ENCODE measurements around the gene JAKMIP1.
"Not testable (repeated sequence)": the region's sequence is repeated elsewhere in the genome, so short reads cannot be mapped to it uniquely, and the experiment has no call there.

Gene JAKMIP1

GRCh38 chr4:6228158-6229067 lies 28.1 kb upstream of the JAKMIP1 start:
- DNase-seq: no peak

DNA sequence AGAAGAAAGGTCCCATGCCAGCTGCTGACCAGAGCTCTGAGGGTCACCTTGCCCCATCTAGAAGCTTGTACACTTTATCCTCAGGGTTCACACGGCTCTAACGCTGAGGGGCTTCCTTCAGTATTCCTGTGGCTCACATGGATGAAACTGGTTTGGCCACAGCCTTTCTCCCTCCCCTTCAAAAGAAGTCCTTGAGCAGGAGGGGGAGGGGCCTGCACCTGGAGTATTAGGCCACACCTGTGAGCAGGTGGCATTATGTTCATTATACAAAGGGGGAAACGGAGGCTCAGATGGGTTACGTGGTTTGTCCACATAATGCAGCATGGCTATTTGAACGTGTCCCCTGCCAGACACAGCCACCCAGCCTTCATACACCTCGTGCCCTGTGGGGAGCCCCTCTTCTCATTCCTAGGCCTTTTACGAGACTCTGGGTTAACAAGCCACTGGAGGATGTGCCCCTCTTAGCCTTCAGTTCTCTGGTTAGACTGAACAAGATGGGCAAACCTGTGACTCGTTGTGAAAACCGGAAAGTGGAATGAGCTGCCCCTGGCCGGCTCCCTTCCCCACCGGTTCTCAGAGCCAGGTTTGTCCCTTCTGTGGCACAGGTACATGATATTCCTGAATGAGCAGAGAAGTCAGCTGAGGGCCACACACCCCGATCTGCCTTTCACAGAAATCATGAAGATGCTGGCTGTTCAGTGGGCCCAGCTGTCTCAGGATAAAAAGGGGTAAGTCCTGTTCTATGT lies 27.2 kb upstream of the JAKMIP1 start:
- DNase-seq: no peak

GRCh38 chr4:6226506-6226905 lies 26.2 kb upstream of the JAKMIP1 start:
- no peak for DNase-seq

- DNase-seq: no peak
These were observed 25.1 kb upstream of the JAKMIP1 start for GRCh38 chr4:6225469-6225868.

GRCh38 chr4:6224735-6225134 lies 24.4 kb upstream of the JAKMIP1 start:
- no peak for DNase-seq

- DNase-seq: peak; percentile 18
These were observed 22.5 kb upstream of the JAKMIP1 start for GRCh38 chr4:6222761-6223292.

- DNase-seq: peak; percentile 53
These were observed 21.8 kb upstream of the JAKMIP1 start for GRCh38 chr4:6221851-6222760.

DNA sequence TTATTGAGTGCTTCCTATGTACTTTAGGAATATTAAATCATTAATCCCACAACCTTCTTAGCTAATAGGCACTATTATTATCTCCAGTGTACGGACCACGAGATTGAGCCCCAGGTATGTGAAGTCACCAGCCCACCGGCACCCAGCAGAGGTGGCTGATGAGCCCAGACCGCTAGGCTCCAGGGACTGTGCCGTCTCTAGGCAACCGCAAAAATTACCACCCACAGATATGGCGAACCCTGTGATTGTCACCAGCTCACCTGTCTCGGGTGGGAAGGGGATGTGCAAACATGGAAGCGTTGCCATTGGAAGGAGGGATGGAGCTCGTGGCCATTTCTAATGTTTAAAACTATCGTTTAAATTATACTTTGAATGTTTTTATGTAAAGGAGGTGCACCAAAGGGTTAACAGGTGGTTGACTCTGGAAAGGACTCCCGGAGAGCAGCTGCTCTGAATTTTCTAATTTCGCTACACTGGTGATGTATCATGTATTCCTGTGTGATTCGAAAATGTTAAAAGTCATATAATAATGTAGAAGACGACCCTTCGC lies 21.0 kb upstream of the JAKMIP1 start:
- DNase-seq: peak; percentile 56

- no peak for DNase-seq
These were observed 17.5 kb upstream of the JAKMIP1 start for GRCh38 chr4:6217716-6218381.

- DNase-seq: no peak
These were observed 16.2 kb upstream of the JAKMIP1 start for GRCh38 chr4:6216588-6216987.

GRCh38 chr4:6209921-6210320 lies 9.6 kb upstream of the JAKMIP1 start:
- no peak for DNase-seq

DNA sequence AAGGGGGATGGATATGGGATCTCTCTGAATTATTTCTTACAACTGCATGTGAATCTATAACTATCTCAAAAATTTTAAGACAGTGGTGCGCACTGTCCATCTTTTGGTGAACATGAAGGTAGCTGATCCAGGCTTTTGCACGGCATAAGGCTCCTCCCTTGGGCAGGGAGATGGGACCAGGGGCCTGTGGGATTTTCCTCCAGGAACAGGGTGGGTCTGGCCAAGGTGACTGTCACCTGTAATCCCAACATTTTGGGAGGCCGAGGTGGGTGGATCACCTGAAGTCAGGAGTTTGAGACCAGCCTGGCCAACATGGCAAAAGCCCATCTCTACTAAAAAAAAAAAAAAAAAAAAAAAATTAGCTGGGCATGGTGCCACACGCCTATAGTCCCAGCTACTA lies 8.9 kb upstream of the JAKMIP1 start:
- DNase-seq: not testable (repeated sequence)

- no peak for DNase-seq
These were observed 8.1 kb upstream of the JAKMIP1 start for GRCh38 chr4:6208416-6208815.

- DNase-seq: no peak
These were observed 7.3 kb upstream of the JAKMIP1 start for GRCh38 chr4:6207602-6208001.

DNA sequence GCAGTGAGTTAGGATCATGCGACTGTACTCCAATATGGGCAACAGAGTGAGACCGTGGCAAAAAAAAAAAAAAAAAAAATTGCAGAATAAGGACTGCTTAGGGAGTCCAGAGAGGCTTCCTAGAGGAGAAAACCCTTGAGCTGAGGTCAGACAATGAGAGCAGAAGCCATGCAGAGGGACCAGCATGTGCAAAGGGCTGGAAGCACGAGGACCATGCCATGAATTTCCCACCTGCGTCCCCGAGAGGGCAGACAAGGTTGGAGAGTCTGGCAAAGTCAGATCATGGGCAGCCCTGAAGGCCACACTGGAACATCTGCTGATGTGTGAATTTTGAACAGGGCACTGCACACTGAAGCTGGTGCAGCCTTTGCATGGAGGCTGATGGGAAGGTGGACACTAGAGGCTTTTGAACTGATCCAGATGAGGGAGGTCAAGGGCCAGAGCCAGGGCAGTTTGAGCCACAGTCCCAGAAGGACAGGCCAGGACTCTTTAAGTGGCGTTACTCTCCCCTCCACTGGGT lies 6.5 kb upstream of the JAKMIP1 start:
- DNase-seq: no peak

GRCh38 chr4:6205973-6206372 lies 5.6 kb upstream of the JAKMIP1 start:
- no peak for DNase-seq

DNA sequence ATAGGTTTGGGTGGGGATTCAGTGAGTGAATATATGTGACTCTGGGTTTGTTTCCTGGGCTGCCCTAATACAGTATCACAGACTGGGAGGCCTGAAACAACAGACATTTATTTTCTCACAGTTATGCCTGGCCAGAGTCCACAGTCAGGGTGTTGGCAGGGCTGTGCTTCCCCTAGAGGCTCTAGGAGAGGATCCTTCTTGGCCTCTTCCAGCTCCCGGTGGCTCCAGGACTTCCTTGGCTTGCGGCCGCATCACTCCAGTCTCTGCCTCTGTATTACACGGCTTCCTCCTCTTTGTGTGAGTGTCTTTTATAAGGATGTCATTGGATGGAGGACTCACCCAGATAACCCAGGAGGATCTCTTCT lies 5.2 kb upstream of the JAKMIP1 start:
- DNase-seq: no peak

DNA sequence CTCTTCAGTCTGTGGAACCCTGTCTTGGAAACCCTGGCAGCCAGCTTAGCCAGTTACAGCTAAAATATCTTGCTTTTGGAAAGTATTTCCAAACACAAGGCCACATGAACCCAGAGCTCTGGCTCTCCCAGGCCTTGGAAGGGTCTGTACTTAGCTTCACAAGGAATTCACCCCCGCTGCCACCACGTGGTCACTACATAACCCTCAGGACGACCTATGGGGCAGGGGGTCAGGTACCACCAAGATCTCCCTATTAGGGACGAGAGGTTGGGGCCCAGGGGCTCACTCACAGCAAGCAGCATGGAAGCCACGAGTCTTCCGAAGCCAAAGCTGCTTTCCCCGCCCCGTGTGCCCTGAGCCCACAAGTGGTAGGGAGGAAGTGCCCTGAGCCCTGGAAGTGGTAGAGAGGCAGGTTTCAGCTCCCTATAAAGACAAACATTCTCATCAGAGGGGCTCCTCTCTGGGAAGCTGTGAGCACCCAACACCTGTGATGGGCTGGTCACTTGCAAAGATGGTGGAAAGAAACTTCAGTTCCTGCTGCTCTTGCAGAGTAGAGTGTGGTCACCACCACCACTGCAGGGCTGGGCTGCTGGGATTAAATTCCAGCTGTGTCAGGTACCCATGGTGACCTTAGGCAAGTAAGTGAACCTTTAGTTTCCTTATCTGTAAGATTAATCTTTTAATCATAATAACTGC lies 4.7 kb upstream of the JAKMIP1 start:
- DNase-seq: no peak

- no peak for DNase-seq
These were observed 3.7 kb upstream of the JAKMIP1 start for GRCh38 chr4:6204098-6204497.

GRCh38 chr4:6201580-6202091 lies 1.3 kb upstream of the JAKMIP1 start:
- DNase-seq: no peak

- DNase-seq: no peak
These were observed 593 bp upstream of the JAKMIP1 start for GRCh38 chr4:6200922-6201362.
